Measurements from ENCODE around the gene MIS12. TPM values are rescaled to one million over a fixed set of nuclear protein-coding genes. Genes with fewer than 3 reads are reported as not detected.

MIS12 gene
- total and polyA plus RNA-seq, 9 of the 15 experiments (the other 6 are each of a cell fraction or from before 2014, with no cell fraction given): 13.5 to 31.9 (median 25.5) TPM

GRCh38 chr17:5533486-5534315 is 47.3 kb downstream of the MIS12 start:
- peaks cover 3% of the 10 kb centered on the region for H3K9me1 ChIP-seq (ENCODE audit: control insufficient read depth, insufficient read depth, low read length)
- no peak for DNase-seq (ENCODE audit: extremely low read depth in 1 of 4, low spot score in 3 of 4)
- intact Hi-C loops (cut with micrococcal nuclease) (no loop called here), in situ Hi-C loops (cut with MboI) (no loop called here)
- H2AFZ ChIP-seq (ENCODE audit: low read depth, low read length): no peak overlapping the region
- CTCF ChIA-PET (ENCODE audit: low intra/inter-chr PET ratio): no interaction called here
- H3K27me3 ChIP-seq (ENCODE audit: control insufficient read depth in 2 of 2, insufficient read depth in 2 of 2, low read length in 2 of 2): no peaks in the 10 kb centered on the region
- peaks cover 65% of the 10 kb centered on the region; the same call in 2 of the 3 replicates for H3K36me3 ChIP-seq (ENCODE audit: control insufficient read depth, insufficient read depth, low read length)
- no peak for ATAC-seq
- H3K4me2 ChIP-seq (ENCODE audit: insufficient read depth, low read length): no peak overlapping the region
- H3K9me3 ChIP-seq (replicated peaks; ENCODE audit: control insufficient read depth, insufficient read depth, low read depth, low read length): no peaks in the 10 kb centered on the region
- H4K20me1 ChIP-seq (replicated peaks; ENCODE audit: control insufficient read depth, insufficient read depth, low read length): no peaks in the 10 kb centered on the region
- no TSS peak for BruUV-seq (replicated peaks)
- no peak for FAIRE-seq
- no peaks in the 10 kb centered on the region; a peak in 1 of 5 replicates for H3K4me1 ChIP-seq (replicated peaks in 1 of 2; ENCODE audit: control insufficient read depth in 2 of 2, insufficient read depth in 2 of 2, low read length in 2 of 2)
- POLR2A ChIA-PET: interaction anchor here (0.6 kb wide), 2 partner anchors 31 to 1115 kb away, joined by 3 to 4 read pairs; no protein-coding TSS in a partner anchor
- H3K79me2 ChIP-seq (ENCODE audit: control insufficient read depth, insufficient read depth, low read length): no peaks in the 10 kb centered on the region
- no peak overlapping the region for H3K27ac ChIP-seq (ENCODE audit: extremely low read depth, low read depth, low read length)
- no peak overlapping the region for H3K4me3 ChIP-seq
- no peak overlapping the region for H3K9ac ChIP-seq (ENCODE audit: insufficient read depth in 1 of 2, low read depth in 2 of 2, low read length in 2 of 2)
- 89% methylated on average over 10 of the region's 18 CpGs for WGBS (ENCODE audit: insufficient coverage, low coverage, missing lambda C conversion rate)
- no peak for TF ChIP-seq ARID1B (IDR thresholded peaks at IDR 0.05)
- TF ChIP-seq ZNF695 (CRISPR knock-in tag; IDR thresholded peaks at IDR 0.05): no peak
- TF ChIP-seq ZNF717 (CRISPR knock-in tag; IDR thresholded peaks at IDR 0.05): no peak
- no peak for TF ChIP-seq AFF4 (CRISPR knock-in tag; IDR thresholded peaks at IDR 0.05)
- TF ChIP-seq PTBP1 (IDR thresholded peaks at IDR 0.05; ENCODE audit: low read depth, low read length): no peak
- TF ChIP-seq CXXC5 (CRISPR knock-in tag; IDR thresholded peaks at IDR 0.05): no peak
- no peak for TF ChIP-seq BRF2 (IDR thresholded peaks at IDR 0.05; ENCODE audit: borderline replicate concordance, insufficient read depth, insufficient read length)
- TF ChIP-seq PBX2 (CRISPR knock-in tag; IDR thresholded peaks at IDR 0.05; ENCODE audit: low read depth): no peak
- TF ChIP-seq PBX2 (tag; conservative IDR thresholded peaks at IDR 0.05; ENCODE audit: low read depth): no peak
- no peak for TF ChIP-seq GATAD2A (IDR thresholded peaks at IDR 0.05)
- TF ChIP-seq ARID3B (CRISPR knock-in tag; IDR thresholded peaks at IDR 0.05; ENCODE audit: borderline replicate concordance): no peak
- TF ChIP-seq MAX (CRISPR knock-in tag; IDR thresholded peaks at IDR 0.05): no peak

All from K562 (cell line).